ENCODE data around the gene NCAM2.

- TF ChIP-seq, protein P1, sequence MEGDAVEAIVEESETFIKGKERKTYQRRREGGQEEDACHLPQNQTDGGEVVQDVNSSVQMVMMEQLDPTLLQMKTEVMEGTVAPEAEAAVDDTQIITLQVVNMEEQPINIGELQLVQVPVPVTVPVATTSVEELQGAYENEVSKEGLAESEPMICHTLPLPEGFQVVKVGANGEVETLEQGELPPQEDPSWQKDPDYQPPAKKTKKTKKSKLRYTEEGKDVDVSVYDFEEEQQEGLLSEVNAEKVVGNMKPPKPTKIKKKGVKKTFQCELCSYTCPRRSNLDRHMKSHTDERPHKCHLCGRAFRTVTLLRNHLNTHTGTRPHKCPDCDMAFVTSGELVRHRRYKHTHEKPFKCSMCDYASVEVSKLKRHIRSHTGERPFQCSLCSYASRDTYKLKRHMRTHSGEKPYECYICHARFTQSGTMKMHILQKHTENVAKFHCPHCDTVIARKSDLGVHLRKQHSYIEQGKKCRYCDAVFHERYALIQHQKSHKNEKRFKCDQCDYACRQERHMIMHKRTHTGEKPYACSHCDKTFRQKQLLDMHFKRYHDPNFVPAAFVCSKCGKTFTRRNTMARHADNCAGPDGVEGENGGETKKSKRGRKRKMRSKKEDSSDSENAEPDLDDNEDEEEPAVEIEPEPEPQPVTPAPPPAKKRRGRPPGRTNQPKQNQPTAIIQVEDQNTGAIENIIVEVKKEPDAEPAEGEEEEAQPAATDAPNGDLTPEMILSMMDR (conservative IDR thresholded peaks at IDR 0.05; ENCODE audit: low read depth in 2 of 2): peak; percentile 45 to 62
- no peak for TF ChIP-seq EZH2 (IDR thresholded peaks at IDR 0.05; ENCODE audit: low read depth, unreplicated experiment)
- no peak for TF ChIP-seq EZH2phosphoT487 (IDR thresholded peaks at IDR 0.05; ENCODE audit: unreplicated experiment)
Observed at GRCh38 chr21:21324297-21324696, 326.1 kb downstream of the NCAM2 start.

All from GM23338 (cell line).